GM23338 (cell line): Measurements from ENCODE around the gene SYT7. TPM values are rescaled to one million over a fixed set of nuclear protein-coding genes. Genes with fewer than 3 reads are reported as not detected.

Source experiments
- ATAC-seq: fragments of 200-7000 bp; cut with Tn5 transposase; 3 replicates; pipeline ENCODE4 v1.9.1; 2020
- DNase-seq: peaks from one replicate; pipeline ENCODE4 v3.0.0-alpha.2; 2015; ENCODE audit warnings: low spot score
- H2AFZ ChIP-seq: fragments of 200-600 bp; sonication (generic); 2 replicates; pipeline ENCODE4 v1.8.0; 2016; ENCODE audit warnings: antibody characterized with exemption, mild to moderate bottlenecking, moderate library complexity
- H3F3A ChIP-seq: fragments of 200-600 bp; sonication (generic); replicated peaks from 2 replicates; pipeline ENCODE4 v1.8.0; 2017; ENCODE audit warnings: antibody characterized with exemption, mixed run types, low read depth
- H3K27ac ChIP-seq: fragments of 200-600 bp; sonication (generic); 2 replicates; pipeline ENCODE4 v1.6.1; 2016; ENCODE audit warnings: low read depth
- H3K27me3 ChIP-seq: fragments of 200-600 bp; sonication (generic); 2 replicates; pipeline ENCODE4 v1.8.0; 2016; ENCODE audit warnings: mild to moderate bottlenecking, mixed run types, moderate library complexity; ENCODE audit not compliant: insufficient read depth
- H3K36me3 ChIP-seq: fragments of 200-600 bp; sonication (generic); 2 replicates; pipeline ENCODE4 v1.8.0; 2016; ENCODE audit warnings: mild to moderate bottlenecking; ENCODE audit not compliant: insufficient read depth
- H3K4me1 ChIP-seq: fragments of 200-600 bp; sonication (generic); 2 replicates; pipeline ENCODE4 v1.8.0; 2016; ENCODE audit warnings: mild to moderate bottlenecking, moderate library complexity; ENCODE audit not compliant: insufficient read depth
- H3K4me2 ChIP-seq: fragments of 200-600 bp; sonication (generic); 2 replicates; pipeline ENCODE4 v1.7.1; 2017; ENCODE audit warnings: mixed run types
- H3K4me3 ChIP-seq: fragments of 200-600 bp; sonication (generic); 2 replicates; pipeline ENCODE4 v1.6.1; 2016; ENCODE audit warnings: mixed run types
- H3K79me2 ChIP-seq: fragments of 200-600 bp; sonication (generic); replicated peaks from 2 replicates; pipeline ENCODE4 v1.8.0; 2017; ENCODE audit warnings: mild to moderate bottlenecking; ENCODE audit not compliant: insufficient read depth
- H3K9me2 ChIP-seq: fragments of 200-600 bp; sonication (generic); 2 replicates; pipeline ENCODE4 v1.8.0; 2017; ENCODE audit not compliant: insufficient read depth
- H4K20me1 ChIP-seq: fragments of 200-600 bp; sonication (generic); replicated peaks from 2 replicates; pipeline ENCODE4 v1.8.0; 2017; ENCODE audit warnings: mild to moderate bottlenecking; ENCODE audit not compliant: insufficient read depth
- H3K27ac Mint-ChIP-seq: 2 replicates; pipeline ENCODE4 v1.8.0; 2020; ENCODE audit warnings: inconsistent platforms, mild to moderate bottlenecking, moderate library complexity, mixed read lengths
- H3K27me3 Mint-ChIP-seq: 3 replicates; pipeline ENCODE4 v1.8.0; 2022; ENCODE audit warnings: low read depth, mild to moderate bottlenecking, moderate library complexity, mixed read lengths, inconsistent platforms; ENCODE audit not compliant: insufficient read depth, poor library complexity
- H3K36me3 Mint-ChIP-seq: 3 replicates; pipeline ENCODE4 v1.8.0; 2021; ENCODE audit warnings: low read depth, mild to moderate bottlenecking, inconsistent platforms, moderate library complexity, mixed read lengths
- H3K4me1 Mint-ChIP-seq: 3 replicates; pipeline ENCODE4 v1.8.0; 2020; ENCODE audit warnings: mild to moderate bottlenecking, inconsistent platforms, mixed read lengths
- H3K4me3 Mint-ChIP-seq: 3 replicates; pipeline ENCODE4 v1.8.0; 2021; ENCODE audit warnings: moderate library complexity, mild to moderate bottlenecking, inconsistent platforms, mixed read lengths
- H3K9me3 Mint-ChIP-seq: 3 replicates; pipeline ENCODE4 v1.8.0; 2020; ENCODE audit warnings: moderate library complexity, mild to moderate bottlenecking, inconsistent platforms, mixed read lengths
- CREB1 ChIP-seq: fragments of 250-450 bp; sonication (Bioruptor Pico); IDR thresholded peaks from 2 replicates; pipeline ENCODE4 v1.5.0; 2020; ENCODE audit warnings: low read depth, mild to moderate bottlenecking, moderate library complexity
- EZH2 ChIP-seq: fragments of 200-600 bp; sonication (generic); IDR thresholded peaks from one replicate; pipeline ENCODE4 v1.8.0; 2017; ENCODE audit warnings: antibody characterized with exemption, mild to moderate bottlenecking, low read depth; ENCODE audit not compliant: unreplicated experiment
- EZH2phosphoT487 ChIP-seq: fragments of 200-600 bp; sonication (generic); IDR thresholded peaks from one replicate; pipeline ENCODE4 v1.8.1; 2018; ENCODE audit warnings: antibody characterized with exemption; ENCODE audit not compliant: unreplicated experiment
- JUNB ChIP-seq: IDR thresholded peaks from one replicate; pipeline ENCODE4 v1.6.1; 2016; ENCODE audit warnings: antibody characterized with exemption; ENCODE audit not compliant: unreplicated experiment
- NANOG ChIP-seq: IDR thresholded peaks from 2 replicates; pipeline ENCODE4 v1.6.1; 2016; ENCODE audit warnings: antibody characterized with exemption, borderline replicate concordance
- POLR2AphosphoS5 ChIP-seq: IDR thresholded peaks from 2 replicates; pipeline ENCODE4 v1.6.1; 2016; ENCODE audit warnings: antibody characterized with exemption, low read depth
- STAT1 ChIP-seq: IDR thresholded peaks from one replicate; pipeline ENCODE4 v1.6.1; 2016; ENCODE audit warnings: antibody characterized with exemption; ENCODE audit not compliant: unreplicated experiment
- ZNF114 ChIP-seq: fragments of 250-450 bp; sonication (Bioruptor Pico); IDR thresholded peaks from 2 replicates; pipeline ENCODE4 v1.5.0; 2020; ENCODE audit warnings: mild to moderate bottlenecking, moderate library complexity
- ZNF331 ChIP-seq: fragments of 250-450 bp; sonication (Bioruptor Pico); IDR thresholded peaks from 2 replicates; pipeline ENCODE4 v1.5.0; 2020; ENCODE audit warnings: low read depth, mild to moderate bottlenecking, moderate library complexity
- polyA plus RNA-seq: library from polyadenylated mRNA; unstranded; fragments of >200 nt; fragmentation: Nextera tagmentation; extraction: Ambion mirVana; gene quantifications from 2 replicates; pipeline ENCODE4 v1.2.1, GENCODE V29; 2016
- total RNA-seq: library from RNA; depleted of rRNA; stranded (reverse); fragments of >200 nt; shearing (Covaris generic); gene quantifications from 2 replicates; pipeline ENCODE4 v1.2.3, GENCODE V29; 2014
- TF ChIP-seq, protein P1 (sequence below): IDR thresholded peaks from 2 replicates; pipeline ENCODE4 v1.6.1; 2016; ENCODE audit warnings: antibody characterized with exemption
- TF ChIP-seq, protein P2 (sequence below): fragments of 250-450 bp; sonication (Bioruptor Pico); IDR thresholded peaks from 2 replicates; pipeline ENCODE4 v1.5.0; 2020; ENCODE audit warnings: mild to moderate bottlenecking, moderate library complexity
- TF ChIP-seq, protein P3 (sequence below): IDR thresholded peaks from one replicate; pipeline ENCODE4 v1.6.1; 2018; ENCODE audit warnings: antibody characterized with exemption; ENCODE audit not compliant: unreplicated experiment
- TF ChIP-seq, protein P4 (sequence below), 2 experiments: fragments of 200-600 bp in 1 of 2; sonication (generic) in 1 of 2; conservative IDR thresholded peaks; 2 replicates each; pipeline versions ENCODE4 v1.5.1 to v1.6.1; 2016 to 2017; ENCODE audit warnings: antibody characterized with exemption in 2 of 2, low read depth in 2 of 2, mild to moderate bottlenecking in 2 of 2, moderate library complexity in 1 of 2

SYT7 gene
- total and polyA plus RNA-seq, 2 experiments from 2014 or later: 1.6 to 10.3 TPM

DNA sequence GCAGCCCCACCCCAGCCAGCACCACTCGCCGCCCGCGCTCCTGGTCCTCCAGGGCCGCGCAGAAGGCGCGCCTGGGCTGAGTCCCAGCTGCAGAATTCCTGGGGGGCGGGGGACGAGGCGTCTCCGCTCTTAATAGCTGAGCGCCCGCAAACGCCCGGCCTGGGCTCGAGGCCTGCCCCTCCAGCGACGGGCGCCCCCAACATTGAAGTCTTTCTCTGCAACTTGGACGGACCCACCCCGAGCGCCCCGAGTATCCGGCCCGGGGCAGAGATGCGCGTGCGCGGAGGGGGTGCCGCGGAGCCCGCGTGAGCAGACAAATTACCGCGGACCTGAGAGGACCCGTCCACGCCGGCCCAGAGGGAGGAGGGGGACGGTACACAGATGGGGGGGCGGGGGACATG is 6.7 kb upstream of the SYT7 start:
- Histone ChIP-seq H3K27me3 (peaks cover 46% of the 10 kb centered on the region), H3K36me3 (no peaks in the 10 kb centered on the region), H3F3A (no peaks in the 10 kb centered on the region), H3K4me1 (peaks cover 20% of the 10 kb centered on the region), H3K4me2 (peak overlapping the region; percentile 98), H3K79me2 (no peaks in the 10 kb centered on the region), H2AFZ (peak overlapping the region; percentile 100), H4K20me1 (no peaks in the 10 kb centered on the region), H3K27ac (no peak overlapping the region), H3K4me3 (peak overlapping the region; percentile 68), H3K9me2 (no peaks in the 10 kb centered on the region)
- ATAC-seq (peak; percentile 74), DNase-seq (peak; percentile 90)
- Mint-ChIP-seq H3K27me3 (peaks cover 27% of the 10 kb centered on the region), H3K36me3 (no peaks in the 10 kb centered on the region; the same call in 2 of the 3 replicates), H3K4me3 (peak overlapping the region; percentile 72; the same call in 2 of the 3 replicates), H3K9me3 (no peaks in the 10 kb centered on the region), H3K4me1 (peaks cover 39% of the 10 kb centered on the region), H3K27ac (no peak overlapping the region)
- no peak for TF ChIP-seq EZH2phosphoT487
- TF ChIP-seq, protein P1, sequence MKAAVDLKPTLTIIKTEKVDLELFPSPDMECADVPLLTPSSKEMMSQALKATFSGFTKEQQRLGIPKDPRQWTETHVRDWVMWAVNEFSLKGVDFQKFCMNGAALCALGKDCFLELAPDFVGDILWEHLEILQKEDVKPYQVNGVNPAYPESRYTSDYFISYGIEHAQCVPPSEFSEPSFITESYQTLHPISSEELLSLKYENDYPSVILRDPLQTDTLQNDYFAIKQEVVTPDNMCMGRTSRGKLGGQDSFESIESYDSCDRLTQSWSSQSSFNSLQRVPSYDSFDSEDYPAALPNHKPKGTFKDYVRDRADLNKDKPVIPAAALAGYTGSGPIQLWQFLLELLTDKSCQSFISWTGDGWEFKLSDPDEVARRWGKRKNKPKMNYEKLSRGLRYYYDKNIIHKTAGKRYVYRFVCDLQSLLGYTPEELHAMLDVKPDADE: no peak
- TF ChIP-seq STAT1: no peak
- TF ChIP-seq JUNB: no peak
- TF ChIP-seq, protein P2, sequence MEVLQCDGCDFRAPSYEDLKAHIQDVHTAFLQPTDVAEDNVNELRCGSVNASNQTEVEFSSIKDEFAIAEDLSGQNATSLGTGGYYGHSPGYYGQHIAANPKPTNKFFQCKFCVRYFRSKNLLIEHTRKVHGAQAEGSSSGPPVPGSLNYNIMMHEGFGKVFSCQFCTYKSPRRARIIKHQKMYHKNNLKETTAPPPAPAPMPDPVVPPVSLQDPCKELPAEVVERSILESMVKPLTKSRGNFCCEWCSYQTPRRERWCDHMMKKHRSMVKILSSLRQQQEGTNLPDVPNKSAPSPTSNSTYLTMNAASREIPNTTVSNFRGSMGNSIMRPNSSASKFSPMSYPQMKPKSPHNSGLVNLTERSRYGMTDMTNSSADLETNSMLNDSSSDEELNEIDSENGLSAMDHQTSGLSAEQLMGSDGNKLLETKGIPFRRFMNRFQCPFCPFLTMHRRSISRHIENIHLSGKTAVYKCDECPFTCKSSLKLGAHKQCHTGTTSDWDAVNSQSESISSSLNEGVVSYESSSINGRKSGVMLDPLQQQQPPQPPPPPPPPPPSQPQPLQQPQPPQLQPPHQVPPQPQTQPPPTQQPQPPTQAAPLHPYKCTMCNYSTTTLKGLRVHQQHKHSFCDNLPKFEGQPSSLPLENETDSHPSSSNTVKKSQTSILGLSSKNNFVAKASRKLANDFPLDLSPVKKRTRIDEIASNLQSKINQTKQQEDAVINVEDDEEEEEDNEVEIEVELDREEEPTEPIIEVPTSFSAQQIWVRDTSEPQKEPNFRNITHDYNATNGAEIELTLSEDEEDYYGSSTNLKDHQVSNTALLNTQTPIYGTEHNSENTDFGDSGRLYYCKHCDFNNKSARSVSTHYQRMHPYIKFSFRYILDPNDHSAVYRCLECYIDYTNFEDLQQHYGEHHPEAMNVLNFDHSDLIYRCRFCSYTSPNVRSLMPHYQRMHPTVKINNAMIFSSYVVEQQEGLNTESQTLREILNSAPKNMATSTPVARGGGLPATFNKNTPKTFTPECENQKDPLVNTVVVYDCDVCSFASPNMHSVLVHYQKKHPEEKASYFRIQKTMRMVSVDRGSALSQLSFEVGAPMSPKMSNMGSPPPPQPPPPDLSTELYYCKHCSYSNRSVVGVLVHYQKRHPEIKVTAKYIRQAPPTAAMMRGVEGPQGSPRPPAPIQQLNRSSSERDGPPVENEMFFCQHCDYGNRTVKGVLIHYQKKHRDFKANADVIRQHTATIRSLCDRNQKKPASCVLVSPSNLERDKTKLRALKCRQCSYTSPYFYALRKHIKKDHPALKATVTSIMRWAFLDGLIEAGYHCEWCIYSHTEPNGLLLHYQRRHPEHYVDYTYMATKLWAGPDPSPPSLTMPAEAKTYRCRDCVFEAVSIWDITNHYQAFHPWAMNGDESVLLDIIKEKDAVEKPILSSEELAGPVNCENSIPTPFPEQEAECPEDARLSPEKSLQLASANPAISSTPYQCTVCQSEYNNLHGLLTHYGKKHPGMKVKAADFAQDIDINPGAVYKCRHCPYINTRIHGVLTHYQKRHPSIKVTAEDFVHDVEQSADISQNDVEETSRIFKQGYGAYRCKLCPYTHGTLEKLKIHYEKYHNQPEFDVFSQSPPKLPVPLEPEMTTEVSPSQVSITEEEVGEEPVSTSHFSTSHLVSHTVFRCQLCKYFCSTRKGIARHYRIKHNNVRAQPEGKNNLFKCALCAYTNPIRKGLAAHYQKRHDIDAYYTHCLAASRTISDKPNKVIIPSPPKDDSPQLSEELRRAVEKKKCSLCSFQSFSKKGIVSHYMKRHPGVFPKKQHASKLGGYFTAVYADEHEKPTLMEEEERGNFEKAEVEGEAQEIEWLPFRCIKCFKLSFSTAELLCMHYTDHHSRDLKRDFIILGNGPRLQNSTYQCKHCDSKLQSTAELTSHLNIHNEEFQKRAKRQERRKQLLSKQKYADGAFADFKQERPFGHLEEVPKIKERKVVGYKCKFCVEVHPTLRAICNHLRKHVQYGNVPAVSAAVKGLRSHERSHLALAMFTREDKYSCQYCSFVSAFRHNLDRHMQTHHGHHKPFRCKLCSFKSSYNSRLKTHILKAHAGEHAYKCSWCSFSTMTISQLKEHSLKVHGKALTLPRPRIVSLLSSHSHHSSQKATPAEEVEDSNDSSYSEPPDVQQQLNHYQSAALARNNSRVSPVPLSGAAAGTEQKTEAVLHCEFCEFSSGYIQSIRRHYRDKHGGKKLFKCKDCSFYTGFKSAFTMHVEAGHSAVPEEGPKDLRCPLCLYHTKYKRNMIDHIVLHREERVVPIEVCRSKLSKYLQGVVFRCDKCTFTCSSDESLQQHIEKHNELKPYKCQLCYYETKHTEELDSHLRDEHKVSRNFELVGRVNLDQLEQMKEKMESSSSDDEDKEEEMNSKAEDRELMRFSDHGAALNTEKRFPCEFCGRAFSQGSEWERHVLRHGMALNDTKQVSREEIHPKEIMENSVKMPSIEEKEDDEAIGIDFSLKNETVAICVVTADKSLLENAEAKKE: no peak
- TF ChIP-seq, protein P3, sequence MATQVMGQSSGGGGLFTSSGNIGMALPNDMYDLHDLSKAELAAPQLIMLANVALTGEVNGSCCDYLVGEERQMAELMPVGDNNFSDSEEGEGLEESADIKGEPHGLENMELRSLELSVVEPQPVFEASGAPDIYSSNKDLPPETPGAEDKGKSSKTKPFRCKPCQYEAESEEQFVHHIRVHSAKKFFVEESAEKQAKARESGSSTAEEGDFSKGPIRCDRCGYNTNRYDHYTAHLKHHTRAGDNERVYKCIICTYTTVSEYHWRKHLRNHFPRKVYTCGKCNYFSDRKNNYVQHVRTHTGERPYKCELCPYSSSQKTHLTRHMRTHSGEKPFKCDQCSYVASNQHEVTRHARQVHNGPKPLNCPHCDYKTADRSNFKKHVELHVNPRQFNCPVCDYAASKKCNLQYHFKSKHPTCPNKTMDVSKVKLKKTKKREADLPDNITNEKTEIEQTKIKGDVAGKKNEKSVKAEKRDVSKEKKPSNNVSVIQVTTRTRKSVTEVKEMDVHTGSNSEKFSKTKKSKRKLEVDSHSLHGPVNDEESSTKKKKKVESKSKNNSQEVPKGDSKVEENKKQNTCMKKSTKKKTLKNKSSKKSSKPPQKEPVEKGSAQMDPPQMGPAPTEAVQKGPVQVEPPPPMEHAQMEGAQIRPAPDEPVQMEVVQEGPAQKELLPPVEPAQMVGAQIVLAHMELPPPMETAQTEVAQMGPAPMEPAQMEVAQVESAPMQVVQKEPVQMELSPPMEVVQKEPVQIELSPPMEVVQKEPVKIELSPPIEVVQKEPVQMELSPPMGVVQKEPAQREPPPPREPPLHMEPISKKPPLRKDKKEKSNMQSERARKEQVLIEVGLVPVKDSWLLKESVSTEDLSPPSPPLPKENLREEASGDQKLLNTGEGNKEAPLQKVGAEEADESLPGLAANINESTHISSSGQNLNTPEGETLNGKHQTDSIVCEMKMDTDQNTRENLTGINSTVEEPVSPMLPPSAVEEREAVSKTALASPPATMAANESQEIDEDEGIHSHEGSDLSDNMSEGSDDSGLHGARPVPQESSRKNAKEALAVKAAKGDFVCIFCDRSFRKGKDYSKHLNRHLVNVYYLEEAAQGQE: no peak
- TF ChIP-seq, protein P4, sequence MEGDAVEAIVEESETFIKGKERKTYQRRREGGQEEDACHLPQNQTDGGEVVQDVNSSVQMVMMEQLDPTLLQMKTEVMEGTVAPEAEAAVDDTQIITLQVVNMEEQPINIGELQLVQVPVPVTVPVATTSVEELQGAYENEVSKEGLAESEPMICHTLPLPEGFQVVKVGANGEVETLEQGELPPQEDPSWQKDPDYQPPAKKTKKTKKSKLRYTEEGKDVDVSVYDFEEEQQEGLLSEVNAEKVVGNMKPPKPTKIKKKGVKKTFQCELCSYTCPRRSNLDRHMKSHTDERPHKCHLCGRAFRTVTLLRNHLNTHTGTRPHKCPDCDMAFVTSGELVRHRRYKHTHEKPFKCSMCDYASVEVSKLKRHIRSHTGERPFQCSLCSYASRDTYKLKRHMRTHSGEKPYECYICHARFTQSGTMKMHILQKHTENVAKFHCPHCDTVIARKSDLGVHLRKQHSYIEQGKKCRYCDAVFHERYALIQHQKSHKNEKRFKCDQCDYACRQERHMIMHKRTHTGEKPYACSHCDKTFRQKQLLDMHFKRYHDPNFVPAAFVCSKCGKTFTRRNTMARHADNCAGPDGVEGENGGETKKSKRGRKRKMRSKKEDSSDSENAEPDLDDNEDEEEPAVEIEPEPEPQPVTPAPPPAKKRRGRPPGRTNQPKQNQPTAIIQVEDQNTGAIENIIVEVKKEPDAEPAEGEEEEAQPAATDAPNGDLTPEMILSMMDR (conservative IDR thresholded peaks at IDR 0.05; ENCODE audit: low read depth in 2 of 2): no peak
- no peak for TF ChIP-seq ZNF114 (CRISPR knock-in tag)
- TF ChIP-seq EZH2: no peak
- no peak for TF ChIP-seq NANOG
- TF ChIP-seq CREB1: no peak
- TF ChIP-seq POLR2AphosphoS5: no peak
- TF ChIP-seq ZNF331 (CRISPR knock-in tag): no peak
